GM12872 (cell line): ENCODE measurements around the gene ADCYAP1R1.

Source experiments
- TF ChIP-seq, protein P1 (sequence below): IDR thresholded peaks from 3 replicates; pipeline ENCODE4 v1.5.1; 2011; ENCODE audit warnings: low read depth, mild to moderate bottlenecking, low read length, moderate library complexity; ENCODE audit not compliant: insufficient read depth

The ADCYAP1R1 gene

DNA sequence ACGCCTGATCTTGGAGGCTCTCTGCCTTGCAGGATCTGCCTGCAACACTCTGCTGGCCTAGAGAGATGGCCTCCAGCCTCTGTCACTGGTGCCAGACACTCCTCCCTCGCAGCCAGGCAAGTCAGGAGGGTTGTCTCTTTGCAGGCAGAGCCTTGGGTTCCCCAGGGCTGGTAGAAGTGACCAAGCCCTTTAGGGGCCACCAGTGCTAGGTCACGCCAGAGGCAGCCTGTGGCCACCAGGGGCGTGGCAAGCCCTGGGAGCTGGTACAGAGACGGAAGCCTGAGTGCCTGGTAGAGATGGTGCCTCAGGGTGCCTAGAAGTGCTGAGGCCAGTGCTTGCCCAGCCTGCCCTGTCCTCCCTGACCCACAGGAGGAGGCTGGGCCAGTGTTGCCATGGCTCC lies 9.1 kb downstream of the ADCYAP1R1 start:
- TF ChIP-seq, protein P1, sequence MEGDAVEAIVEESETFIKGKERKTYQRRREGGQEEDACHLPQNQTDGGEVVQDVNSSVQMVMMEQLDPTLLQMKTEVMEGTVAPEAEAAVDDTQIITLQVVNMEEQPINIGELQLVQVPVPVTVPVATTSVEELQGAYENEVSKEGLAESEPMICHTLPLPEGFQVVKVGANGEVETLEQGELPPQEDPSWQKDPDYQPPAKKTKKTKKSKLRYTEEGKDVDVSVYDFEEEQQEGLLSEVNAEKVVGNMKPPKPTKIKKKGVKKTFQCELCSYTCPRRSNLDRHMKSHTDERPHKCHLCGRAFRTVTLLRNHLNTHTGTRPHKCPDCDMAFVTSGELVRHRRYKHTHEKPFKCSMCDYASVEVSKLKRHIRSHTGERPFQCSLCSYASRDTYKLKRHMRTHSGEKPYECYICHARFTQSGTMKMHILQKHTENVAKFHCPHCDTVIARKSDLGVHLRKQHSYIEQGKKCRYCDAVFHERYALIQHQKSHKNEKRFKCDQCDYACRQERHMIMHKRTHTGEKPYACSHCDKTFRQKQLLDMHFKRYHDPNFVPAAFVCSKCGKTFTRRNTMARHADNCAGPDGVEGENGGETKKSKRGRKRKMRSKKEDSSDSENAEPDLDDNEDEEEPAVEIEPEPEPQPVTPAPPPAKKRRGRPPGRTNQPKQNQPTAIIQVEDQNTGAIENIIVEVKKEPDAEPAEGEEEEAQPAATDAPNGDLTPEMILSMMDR = 0 out of 3 replicates have a peak, but pooled peaks have one; percentile 28

DNA sequence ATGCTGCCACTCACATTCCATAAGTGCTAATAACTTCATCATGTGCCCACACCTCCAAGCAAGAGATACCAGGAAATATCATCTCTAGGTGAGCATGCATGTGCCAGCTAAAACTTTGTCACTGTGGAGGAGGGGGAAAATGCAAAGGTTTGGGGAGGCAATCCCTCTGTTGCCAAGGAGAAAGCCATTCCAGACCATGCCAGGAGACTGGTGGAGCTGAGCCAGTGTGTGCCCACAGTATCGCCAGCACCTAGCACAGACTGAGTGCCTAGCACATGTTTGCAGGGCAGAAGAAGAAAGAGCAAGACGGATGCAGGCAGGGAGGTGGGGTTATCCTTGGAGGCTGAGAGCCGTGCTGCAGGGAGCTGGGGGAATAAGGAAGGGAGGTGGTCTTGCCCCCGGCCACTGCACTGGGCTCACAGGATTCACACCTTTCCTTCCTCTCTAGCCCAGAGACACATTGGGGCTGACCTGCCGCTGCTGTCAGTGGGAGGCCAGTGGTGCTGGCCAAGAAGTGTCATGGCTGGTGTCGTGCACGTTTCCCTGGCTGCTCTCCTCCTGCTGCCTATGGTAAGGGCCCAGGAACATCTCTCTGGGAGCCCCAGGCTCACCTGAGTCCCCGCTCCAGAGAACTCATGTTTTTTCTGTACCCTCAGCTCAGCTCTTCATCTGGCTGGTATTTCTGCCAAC lies 10.8 kb downstream of the ADCYAP1R1 start:
- TF ChIP-seq, protein P1 = no peak

DNA sequence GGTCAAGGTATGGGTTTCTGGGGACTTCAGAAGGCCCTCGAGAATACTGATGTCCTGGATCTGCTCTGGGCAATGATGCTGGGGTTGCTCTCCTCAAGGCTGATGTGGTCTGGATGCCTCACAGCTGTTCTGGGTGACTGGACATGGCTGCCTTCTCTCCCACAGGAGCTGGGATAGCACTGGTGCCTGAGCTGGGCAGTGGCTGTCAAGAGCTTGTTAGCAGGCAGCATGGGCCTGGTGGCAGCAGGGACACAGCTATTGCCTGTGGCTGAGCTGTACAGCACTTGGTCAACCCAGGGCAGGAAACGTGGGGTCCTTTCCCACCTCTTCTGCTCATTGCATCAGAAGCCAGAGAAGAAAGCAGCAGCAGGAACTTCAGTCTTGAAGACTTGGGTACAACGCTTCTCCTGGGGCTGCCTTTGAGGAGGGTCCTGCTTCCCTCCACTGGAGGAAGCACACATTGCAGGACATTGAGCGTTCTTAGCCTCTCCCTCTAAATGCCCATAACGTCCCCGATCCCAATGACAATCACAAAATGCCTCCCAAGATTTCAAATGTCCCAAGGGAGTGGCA lies 13.0 kb downstream of the ADCYAP1R1 start:
- TF ChIP-seq, protein P1 = no peak

DNA sequence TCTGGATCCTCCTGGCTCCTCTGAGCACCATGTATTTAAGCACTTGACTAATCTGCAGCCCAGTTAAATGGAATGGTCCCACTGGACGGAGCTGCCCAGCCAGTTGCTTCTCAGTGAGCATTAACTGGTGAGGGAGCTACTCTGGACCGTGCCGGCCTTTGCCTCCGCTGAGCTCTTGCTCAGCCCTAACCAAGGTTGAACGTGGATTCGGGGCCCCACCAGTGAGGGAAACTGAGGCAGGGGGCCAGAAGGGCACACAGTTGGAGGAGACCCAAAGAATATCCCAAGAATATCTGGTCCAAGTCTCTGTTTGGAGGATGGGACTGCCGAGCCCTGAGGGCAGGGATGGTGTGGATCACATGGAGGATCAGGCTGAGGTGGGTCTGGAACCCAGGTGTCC lies 13.7 kb downstream of the ADCYAP1R1 start:
- TF ChIP-seq, protein P1 = no peak

DNA sequence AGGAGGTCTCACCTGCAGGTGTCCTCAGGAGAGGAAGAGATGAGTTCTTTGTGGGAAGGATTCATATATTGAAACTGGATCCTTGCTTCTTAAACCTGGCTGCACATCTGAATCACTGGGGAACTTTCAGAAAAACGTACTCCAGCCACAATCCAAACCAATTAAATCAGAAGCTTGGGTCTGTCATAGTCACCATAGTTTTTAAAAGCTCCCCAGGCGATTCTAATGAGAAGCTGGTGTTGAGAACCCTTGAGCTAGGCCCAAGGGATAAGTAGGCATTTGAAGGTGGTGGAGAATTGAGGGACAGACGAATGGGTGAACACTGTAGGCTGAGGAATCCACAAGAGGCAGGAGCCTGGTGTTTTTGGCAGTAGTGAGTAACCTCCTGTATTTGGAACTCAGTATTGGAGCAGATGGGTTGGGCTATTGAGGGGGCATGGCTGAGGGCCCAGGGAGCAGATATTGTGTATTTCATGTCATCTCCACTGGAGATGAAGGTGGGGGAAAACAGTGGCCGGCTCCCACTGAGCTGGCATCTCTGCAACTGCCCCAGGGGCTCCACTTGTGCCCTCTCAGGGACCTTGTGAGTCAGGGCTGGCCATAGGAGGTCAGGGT lies 14.5 kb downstream of the ADCYAP1R1 start:
- TF ChIP-seq, protein P1 = no peak

DNA sequence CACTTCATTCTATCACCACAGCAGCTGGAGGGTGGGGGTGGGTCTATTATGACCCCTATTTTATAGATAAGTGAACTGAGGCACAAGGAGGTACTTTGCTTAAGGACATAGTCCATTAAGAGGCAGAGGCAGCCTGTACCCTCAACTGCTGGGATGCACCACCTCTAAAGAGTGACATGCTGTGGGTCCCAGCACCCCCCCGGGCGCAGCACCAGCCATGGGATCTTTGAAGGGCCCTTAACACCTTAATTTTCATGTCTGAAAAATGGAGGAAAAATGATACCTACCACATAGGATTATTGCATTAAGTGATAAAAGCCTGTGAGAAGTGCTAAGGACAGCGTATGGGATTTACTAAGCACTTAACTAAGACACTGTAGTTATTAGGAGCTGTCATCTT lies 15.4 kb downstream of the ADCYAP1R1 start:
- TF ChIP-seq, protein P1 = no peak

DNA sequence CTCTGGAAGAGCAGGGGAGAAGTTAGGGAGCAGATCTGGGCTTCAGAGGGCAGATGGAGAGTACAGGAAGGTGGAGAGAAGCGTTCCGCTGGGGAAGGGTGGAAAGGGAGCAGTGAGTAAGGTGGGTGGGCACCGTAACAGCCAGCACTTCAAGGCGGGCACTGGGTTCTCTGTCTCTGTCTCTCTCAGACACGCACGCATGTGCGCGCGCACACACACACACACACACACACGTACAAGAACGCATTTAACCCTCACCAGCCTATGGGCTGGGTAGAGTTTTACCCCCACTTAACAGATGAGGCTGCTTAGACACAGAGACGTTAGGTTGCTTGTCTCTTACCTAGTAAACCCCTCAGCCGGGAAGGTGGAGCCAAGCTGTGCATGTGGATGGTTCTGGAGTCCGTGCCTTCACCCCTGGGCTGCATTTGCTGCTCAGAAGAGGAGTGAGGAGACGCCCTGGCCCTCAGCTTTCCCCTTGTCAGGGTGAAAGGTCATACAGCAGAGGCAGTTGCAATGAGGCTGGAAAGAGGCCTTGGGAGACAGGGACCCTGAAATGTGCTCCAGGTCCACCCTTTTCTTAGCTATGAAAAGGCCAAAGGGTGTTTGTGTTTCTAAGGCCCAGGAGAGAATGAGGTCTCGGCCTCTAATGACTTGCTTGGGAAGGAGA lies 16.0 kb downstream of the ADCYAP1R1 start:
- TF ChIP-seq, protein P1 = no peak
